Ovary (tissue), 3 donors: Measurements from ENCODE around the gene NR4A2.

Experiments
- POLR2A ChIP-seq: fragments of 450-650 bp; IDR thresholded peaks from one replicate; pipeline ENCODE4 v1.6.1; 2017; ENCODE audit warnings: antibody characterized with exemption, mild to moderate bottlenecking, moderate library complexity
- TF ChIP-seq, protein P1 (sequence below), 3 donors: fragments of 450-650 bp in 2 of 3; fragments of 200-600 bp in 1 of 3; IDR thresholded peaks; one replicate each; pipeline versions ENCODE4 v1.5.1 to v1.8.0; 2016 to 2022; ENCODE audit warnings: antibody characterized with exemption in 3 of 3, mild to moderate bottlenecking in 1 of 3
- donor health status: DM: no; HTN: no; CAD: no.

DNA sequence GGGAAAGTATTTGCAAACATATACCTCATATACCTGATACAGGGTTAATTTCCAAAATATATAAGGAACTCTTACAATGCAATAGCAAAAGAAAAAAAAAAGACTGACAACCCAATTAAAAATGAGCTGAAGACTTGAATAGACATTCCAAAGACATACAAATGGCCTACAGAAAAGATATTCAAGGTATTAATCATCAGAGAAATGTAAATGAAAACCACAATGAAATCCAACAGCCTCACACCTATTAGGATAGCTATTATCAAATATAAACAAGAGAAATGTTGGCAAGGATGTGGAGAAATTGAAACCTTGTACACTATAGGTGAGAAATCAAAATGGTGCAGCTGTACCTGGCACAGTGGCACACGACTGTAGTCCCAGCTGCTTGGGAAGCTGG is 25.7 kb downstream of the NR4A2 start:
- TF ChIP-seq, protein P1, sequence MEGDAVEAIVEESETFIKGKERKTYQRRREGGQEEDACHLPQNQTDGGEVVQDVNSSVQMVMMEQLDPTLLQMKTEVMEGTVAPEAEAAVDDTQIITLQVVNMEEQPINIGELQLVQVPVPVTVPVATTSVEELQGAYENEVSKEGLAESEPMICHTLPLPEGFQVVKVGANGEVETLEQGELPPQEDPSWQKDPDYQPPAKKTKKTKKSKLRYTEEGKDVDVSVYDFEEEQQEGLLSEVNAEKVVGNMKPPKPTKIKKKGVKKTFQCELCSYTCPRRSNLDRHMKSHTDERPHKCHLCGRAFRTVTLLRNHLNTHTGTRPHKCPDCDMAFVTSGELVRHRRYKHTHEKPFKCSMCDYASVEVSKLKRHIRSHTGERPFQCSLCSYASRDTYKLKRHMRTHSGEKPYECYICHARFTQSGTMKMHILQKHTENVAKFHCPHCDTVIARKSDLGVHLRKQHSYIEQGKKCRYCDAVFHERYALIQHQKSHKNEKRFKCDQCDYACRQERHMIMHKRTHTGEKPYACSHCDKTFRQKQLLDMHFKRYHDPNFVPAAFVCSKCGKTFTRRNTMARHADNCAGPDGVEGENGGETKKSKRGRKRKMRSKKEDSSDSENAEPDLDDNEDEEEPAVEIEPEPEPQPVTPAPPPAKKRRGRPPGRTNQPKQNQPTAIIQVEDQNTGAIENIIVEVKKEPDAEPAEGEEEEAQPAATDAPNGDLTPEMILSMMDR (IDR thresholded peaks at IDR 0.05), result no peak
- no peak for TF ChIP-seq POLR2A
